HEK293 (cell line): ENCODE results near the gene IGDCC3.
A peak's percentile ranks its signal among the peaks of the same experiment; 100 is the strongest.

Experiments used
- CTCF ChIA-PET: fragments of 350-600 bp; formaldehyde crosslinking; extraction: SDS; loops from one replicate; lab custom pipeline; 2021; ENCODE audit warnings: antibody characterized with exemption; lab: Yijun Ruan, JAX
- POLR2A ChIA-PET: fragments of 300-600 bp; formaldehyde crosslinking; extraction: SDS; loops from one replicate; lab custom pipeline; 2020; ENCODE audit warnings: antibody characterized with exemption, inconsistent platforms; lab: Yijun Ruan, JAX
- H3K27ac ChIP-seq: fragments of 200-500 bp; sonication (Bioruptor generic); 2 replicates; pipeline ENCODE4 v1.5.1; 2014; ENCODE audit warnings: low read depth, low read length, control low read depth, inconsistent platforms; ENCODE audit errors: extremely low read depth
- H3K36me3 ChIP-seq, 2 experiments: fragments of 200-500 bp in 1 of 2; sonication (Bioruptor generic) in 1 of 2; 1 replicate in 1 of 2; 2 replicates in 1 of 2; pipeline ENCODE4 v1.5.1; 2014 to 2017; ENCODE audit warnings: inconsistent platforms in 2 of 2, low read length in 2 of 2; ENCODE audit not compliant: control insufficient read depth in 2 of 2, insufficient read depth in 1 of 2
- H3K4me1 ChIP-seq: fragments of 200-500 bp; sonication (Bioruptor generic); 2 replicates; pipeline ENCODE4 v1.5.1; 2014; ENCODE audit warnings: mild to moderate bottlenecking, low read length, inconsistent platforms; ENCODE audit not compliant: control insufficient read depth, insufficient read depth
- H3K4me3 ChIP-seq: 2 replicates; pipeline ENCODE4 v1.5.1; 2011; ENCODE audit warnings: low read depth, mild to moderate bottlenecking, control low read depth, low read length, moderate library complexity
- H3K9me3 ChIP-seq: fragments of 200-500 bp; sonication (Bioruptor generic); 2 replicates; pipeline ENCODE4 v1.5.1; 2014; ENCODE audit warnings: low read depth, low read length, inconsistent platforms; ENCODE audit not compliant: control insufficient read depth, insufficient read depth
- HOXA7 ChIP-seq: sonication (generic); formaldehyde crosslinking; IDR thresholded peaks from 2 replicates; pipeline ENCODE4 v1.8.1; 2022; ENCODE audit warnings: missing genetic modification reagents, borderline replicate concordance
- PBX3 ChIP-seq: sonication (generic); formaldehyde crosslinking; IDR thresholded peaks from 2 replicates; pipeline ENCODE4 v1.8.1; 2022; ENCODE audit warnings: mild to moderate bottlenecking, moderate library complexity, missing genetic modification reagents
- SCRT1 ChIP-seq: fragments of 450-650 bp; formaldehyde crosslinking; IDR thresholded peaks from 2 replicates; pipeline ENCODE4 v1.5.1; 2016; ENCODE audit warnings: missing biosample characterization, missing genetic modification characterization, borderline replicate concordance
- SP3 ChIP-seq: fragments of 450-650 bp; formaldehyde crosslinking; IDR thresholded peaks from 2 replicates; pipeline ENCODE4 v1.5.1; 2016; ENCODE audit warnings: missing biosample characterization, missing genetic modification characterization
- WT1 ChIP-seq: fragments of 450-650 bp; formaldehyde crosslinking; IDR thresholded peaks from 2 replicates; pipeline ENCODE4 v1.5.1; 2016; ENCODE audit warnings: missing biosample characterization, missing genetic modification characterization
- YY2 ChIP-seq: fragments of 450-650 bp; formaldehyde crosslinking; IDR thresholded peaks from 2 replicates; pipeline ENCODE4 v1.5.1; 2016; ENCODE audit warnings: missing biosample characterization, missing genetic modification characterization
- ZBTB48 ChIP-seq: fragments of 450-650 bp; formaldehyde crosslinking; IDR thresholded peaks from 2 replicates; pipeline ENCODE4 v1.5.1; 2016; ENCODE audit warnings: missing biosample characterization, missing genetic modification characterization
- ZBTB8A ChIP-seq: fragments of 450-650 bp; formaldehyde crosslinking; IDR thresholded peaks from 2 replicates; pipeline ENCODE4 v1.5.1; 2016; ENCODE audit warnings: missing biosample characterization, missing genetic modification characterization
- ZFHX2 ChIP-seq: fragments of 450-650 bp; formaldehyde crosslinking; conservative IDR thresholded peaks from 2 replicates; pipeline ENCODE4 v1.5.1; 2016; ENCODE audit warnings: missing biosample characterization, missing genetic modification characterization
- ZFP37 ChIP-seq: fragments of 450-650 bp; formaldehyde crosslinking; IDR thresholded peaks from 2 replicates; pipeline ENCODE4 v1.5.1; 2016; ENCODE audit warnings: missing biosample characterization, missing genetic modification characterization
- ZFP69B ChIP-seq: fragments of 450-650 bp; formaldehyde crosslinking; IDR thresholded peaks from 2 replicates; pipeline ENCODE4 v1.5.1; 2016; ENCODE audit warnings: missing biosample characterization, missing genetic modification characterization
- ZIC2 ChIP-seq: fragments of 450-650 bp; formaldehyde crosslinking; IDR thresholded peaks from 2 replicates; pipeline ENCODE4 v1.5.1; 2016; ENCODE audit warnings: missing biosample characterization, missing genetic modification characterization
- ZNF2 ChIP-seq: fragments of 450-650 bp; formaldehyde crosslinking; IDR thresholded peaks from 2 replicates; pipeline ENCODE4 v1.5.1; 2016; ENCODE audit warnings: missing biosample characterization, missing genetic modification characterization
- ZNF202 ChIP-seq: fragments of 450-650 bp; formaldehyde crosslinking; IDR thresholded peaks from 2 replicates; pipeline ENCODE4 v1.5.1; 2016; ENCODE audit warnings: missing biosample characterization, missing genetic modification characterization, borderline replicate concordance
- ZNF274 ChIP-seq, 2 experiments: fragments of 200-500 bp in 1 of 2; fragments of 450-650 bp in 1 of 2; sonication (Bioruptor generic) in 1 of 2; formaldehyde crosslinking in 1 of 2; IDR thresholded peaks; 2 replicates each; pipeline versions ENCODE4 v1.5.1 to v1.6.1; 2014 to 2016; ENCODE audit warnings: borderline replicate concordance in 1 of 2, inconsistent platforms in 1 of 2, low read length in 1 of 2, missing biosample characterization in 1 of 2, missing genetic modification characterization in 1 of 2
- ZNF311 ChIP-seq: fragments of 450-650 bp; formaldehyde crosslinking; IDR thresholded peaks from 2 replicates; pipeline ENCODE4 v1.5.1; 2017; ENCODE audit warnings: missing biosample characterization, missing genetic modification characterization, borderline replicate concordance
- ZNF426 ChIP-seq: fragments of 450-650 bp; formaldehyde crosslinking; IDR thresholded peaks from 2 replicates; pipeline ENCODE4 v1.5.1; 2017; ENCODE audit warnings: missing biosample characterization, missing genetic modification characterization, mild to moderate bottlenecking, inconsistent platforms, moderate library complexity
- ZNF514 ChIP-seq: fragments of 450-650 bp; formaldehyde crosslinking; IDR thresholded peaks from 2 replicates; pipeline ENCODE4 v1.5.1; 2016; ENCODE audit warnings: missing biosample characterization, missing genetic modification characterization
- ZNF610 ChIP-seq: fragments of 450-650 bp; formaldehyde crosslinking; IDR thresholded peaks from 2 replicates; pipeline ENCODE4 v1.5.1; 2016; ENCODE audit warnings: missing biosample characterization, missing genetic modification characterization, borderline replicate concordance
- ZNF639 ChIP-seq: fragments of 450-650 bp; formaldehyde crosslinking; IDR thresholded peaks from 2 replicates; pipeline ENCODE4 v1.5.1; 2016; ENCODE audit warnings: missing biosample characterization, missing genetic modification characterization
- ZNF677 ChIP-seq: fragments of 450-650 bp; IDR thresholded peaks from 2 replicates; pipeline ENCODE4 v1.5.0; 2018; ENCODE audit warnings: missing biosample characterization, mild to moderate bottlenecking, missing genetic modification characterization, moderate library complexity
- ZNF76 ChIP-seq: fragments of 450-650 bp; formaldehyde crosslinking; IDR thresholded peaks from 2 replicates; pipeline ENCODE4; 2016; ENCODE audit warnings: low read depth, missing biosample characterization, missing genetic modification characterization, borderline replicate concordance
- ZSCAN4 ChIP-seq: fragments of 450-650 bp; formaldehyde crosslinking; IDR thresholded peaks from 2 replicates; pipeline ENCODE4 v1.5.1; 2017; ENCODE audit warnings: missing biosample characterization, missing genetic modification characterization
- TF ChIP-seq, protein P1 (sequence below): fragments of 450-650 bp; formaldehyde crosslinking; IDR thresholded peaks from 2 replicates; pipeline ENCODE4 v1.5.1; 2016; ENCODE audit warnings: missing biosample characterization, missing genetic modification characterization
- TF ChIP-seq, protein P2 (sequence below): fragments of 450-650 bp; formaldehyde crosslinking; IDR thresholded peaks from 2 replicates; pipeline ENCODE4 v1.5.1; 2016; ENCODE audit warnings: missing biosample characterization, missing genetic modification characterization
- TF ChIP-seq, protein P3 (sequence below): fragments of 450-650 bp; formaldehyde crosslinking; IDR thresholded peaks from 2 replicates; pipeline ENCODE4 v1.5.1; 2016; ENCODE audit warnings: missing biosample characterization, missing genetic modification characterization

The IGDCC3 gene

DNA sequence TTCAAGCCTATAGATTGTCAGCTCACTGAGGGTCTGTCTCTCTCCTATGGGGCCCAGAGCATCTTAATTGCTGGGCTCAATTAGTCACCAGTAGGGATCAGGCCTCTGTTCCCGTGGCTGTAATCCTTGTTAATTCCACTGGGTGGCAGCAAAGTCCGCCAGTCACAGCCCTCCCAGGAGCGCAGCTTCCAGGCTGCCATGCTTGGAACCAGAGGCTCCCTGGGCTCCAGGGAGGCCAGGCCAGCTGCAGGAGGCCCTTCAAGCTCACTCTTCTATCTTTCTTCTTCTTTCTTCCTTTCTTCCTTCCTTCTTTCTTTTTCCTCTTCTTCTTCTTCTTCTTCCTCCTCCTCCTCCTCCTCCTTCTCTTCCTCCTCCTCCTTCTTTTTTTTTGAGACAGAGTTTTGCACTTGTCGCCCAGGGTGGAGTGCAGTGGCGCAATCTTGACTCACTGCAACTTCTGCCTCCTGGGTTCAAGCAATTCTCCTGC is 58.9 kb downstream of the IGDCC3 start:
- no peaks in the 10 kb centered on the region for H3K9me3 ChIP-seq
- ChIA-PET CTCF (interaction anchor here (0.6 to 16.1 kb wide), 36 partner anchors 10 to 1176 kb away, joined by 3 to 454 read pairs (median 4); partner anchors contain the start of gene IGDCC3), POLR2A (interaction anchor here (0.5 to 1.2 kb wide), 2 partner anchors 44 to 67 kb away, joined by 3 to 5 read pairs; no protein-coding TSS in a partner anchor)
- H3K36me3 ChIP-seq = no peaks in the 10 kb centered on the region
- H3K27ac ChIP-seq = no peak overlapping the region
- no peaks in the 10 kb centered on the region for H3K4me1 ChIP-seq
- no peak overlapping the region for H3K4me3 ChIP-seq
- TF ChIP-seq ZNF610 (tag by site-specific recombination) (0 out of 2 replicates have a peak, but pooled peaks have one; percentile 15), ZNF639 (tag by site-specific recombination) (peak; percentile 76; the same call in 1 of the 2 replicates), ZFP37 (tag by site-specific recombination) (no peak), ZBTB8A (peak; percentile 54; the same call in 1 of the 2 replicates), ZSCAN4 (tag by site-specific recombination) (no peak), ZNF311 (tag by site-specific recombination) (no peak), ZIC2 (peak; percentile 84), ZNF677 (tag by site-specific recombination) (no peak), ZFHX2 (tag by site-specific recombination) (no peak), ZNF2 (tag by site-specific recombination) (peak; percentile 90), SP3 (no peak), YY2 (tag by site-specific recombination) (peak; percentile 66), ZNF514 (tag by site-specific recombination) (no peak), ZBTB48 (tag by site-specific recombination) (peak; percentile 97), PBX3 (CRISPR knock-in tag) (no peak), ZNF202 (tag by site-specific recombination) (no peak), ZNF274 (IDR thresholded peaks at IDR 0.05; ENCODE audit: low read length) (no peak), ZNF274 (tag by site-specific recombination; IDR thresholded peaks at IDR 0.05; ENCODE audit: borderline replicate concordance) (no peak), ZNF76 (no peak), ZFP69B (tag by site-specific recombination) (peak; percentile 91), ZNF426 (tag by site-specific recombination) (no peak), WT1 (tag by site-specific recombination) (peak; percentile 34; the same call in 1 of the 2 replicates), HOXA7 (CRISPR knock-in tag) (no peak), SCRT1 (tag by site-specific recombination) (peak; percentile 100)
- TF ChIP-seq, protein P1, sequence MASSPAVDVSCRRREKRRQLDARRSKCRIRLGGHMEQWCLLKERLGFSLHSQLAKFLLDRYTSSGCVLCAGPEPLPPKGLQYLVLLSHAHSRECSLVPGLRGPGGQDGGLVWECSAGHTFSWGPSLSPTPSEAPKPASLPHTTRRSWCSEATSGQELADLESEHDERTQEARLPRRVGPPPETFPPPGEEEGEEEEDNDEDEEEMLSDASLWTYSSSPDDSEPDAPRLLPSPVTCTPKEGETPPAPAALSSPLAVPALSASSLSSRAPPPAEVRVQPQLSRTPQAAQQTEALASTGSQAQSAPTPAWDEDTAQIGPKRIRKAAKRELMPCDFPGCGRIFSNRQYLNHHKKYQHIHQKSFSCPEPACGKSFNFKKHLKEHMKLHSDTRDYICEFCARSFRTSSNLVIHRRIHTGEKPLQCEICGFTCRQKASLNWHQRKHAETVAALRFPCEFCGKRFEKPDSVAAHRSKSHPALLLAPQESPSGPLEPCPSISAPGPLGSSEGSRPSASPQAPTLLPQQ (tag by site-specific recombination) = peak; percentile 95
- TF ChIP-seq, protein P2, sequence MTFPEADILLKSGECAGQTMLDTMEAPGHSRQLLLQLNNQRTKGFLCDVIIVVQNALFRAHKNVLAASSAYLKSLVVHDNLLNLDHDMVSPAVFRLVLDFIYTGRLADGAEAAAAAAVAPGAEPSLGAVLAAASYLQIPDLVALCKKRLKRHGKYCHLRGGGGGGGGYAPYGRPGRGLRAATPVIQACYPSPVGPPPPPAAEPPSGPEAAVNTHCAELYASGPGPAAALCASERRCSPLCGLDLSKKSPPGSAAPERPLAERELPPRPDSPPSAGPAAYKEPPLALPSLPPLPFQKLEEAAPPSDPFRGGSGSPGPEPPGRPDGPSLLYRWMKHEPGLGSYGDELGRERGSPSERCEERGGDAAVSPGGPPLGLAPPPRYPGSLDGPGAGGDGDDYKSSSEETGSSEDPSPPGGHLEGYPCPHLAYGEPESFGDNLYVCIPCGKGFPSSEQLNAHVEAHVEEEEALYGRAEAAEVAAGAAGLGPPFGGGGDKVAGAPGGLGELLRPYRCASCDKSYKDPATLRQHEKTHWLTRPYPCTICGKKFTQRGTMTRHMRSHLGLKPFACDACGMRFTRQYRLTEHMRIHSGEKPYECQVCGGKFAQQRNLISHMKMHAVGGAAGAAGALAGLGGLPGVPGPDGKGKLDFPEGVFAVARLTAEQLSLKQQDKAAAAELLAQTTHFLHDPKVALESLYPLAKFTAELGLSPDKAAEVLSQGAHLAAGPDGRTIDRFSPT (tag by site-specific recombination) = no peak
- TF ChIP-seq, protein P3, sequence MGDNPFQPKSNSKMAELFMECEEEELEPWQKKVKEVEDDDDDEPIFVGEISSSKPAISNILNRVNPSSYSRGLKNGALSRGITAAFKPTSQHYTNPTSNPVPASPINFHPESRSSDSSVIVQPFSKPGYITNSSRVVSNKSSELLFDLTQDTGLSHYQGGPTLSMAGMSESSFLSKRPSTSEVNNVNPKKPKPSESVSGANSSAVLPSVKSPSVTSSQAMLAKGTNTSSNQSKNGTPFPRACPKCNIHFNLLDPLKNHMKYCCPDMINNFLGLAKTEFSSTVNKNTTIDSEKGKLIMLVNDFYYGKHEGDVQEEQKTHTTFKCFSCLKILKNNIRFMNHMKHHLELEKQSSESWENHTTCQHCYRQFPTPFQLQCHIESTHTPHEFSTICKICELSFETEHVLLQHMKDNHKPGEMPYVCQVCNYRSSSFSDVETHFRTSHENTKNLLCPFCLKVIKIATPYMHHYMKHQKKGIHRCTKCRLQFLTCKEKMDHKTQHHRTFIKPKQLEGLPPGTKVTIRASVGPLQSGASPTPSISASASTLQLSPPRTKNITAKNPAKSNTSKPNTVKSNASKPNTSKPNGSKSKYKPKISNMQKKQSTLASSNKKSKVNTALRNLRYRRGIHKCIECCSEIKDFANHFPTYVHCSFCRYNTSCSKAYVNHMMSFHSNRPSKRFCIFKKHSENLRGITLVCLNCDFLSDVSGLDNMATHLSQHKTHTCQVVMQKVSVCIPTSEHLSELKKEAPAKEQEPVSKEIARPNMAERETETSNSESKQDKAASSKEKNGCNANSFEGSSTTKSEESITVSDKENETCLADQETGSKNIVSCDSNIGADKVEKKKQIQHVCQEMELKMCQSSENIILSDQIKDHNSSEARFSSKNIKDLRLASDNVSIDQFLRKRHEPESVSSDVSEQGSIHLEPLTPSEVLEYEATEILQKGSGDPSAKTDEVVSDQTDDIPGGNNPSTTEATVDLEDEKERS = no peak
